ENCODE data around the gene CARD11.

Gene CARD11

DNA sequence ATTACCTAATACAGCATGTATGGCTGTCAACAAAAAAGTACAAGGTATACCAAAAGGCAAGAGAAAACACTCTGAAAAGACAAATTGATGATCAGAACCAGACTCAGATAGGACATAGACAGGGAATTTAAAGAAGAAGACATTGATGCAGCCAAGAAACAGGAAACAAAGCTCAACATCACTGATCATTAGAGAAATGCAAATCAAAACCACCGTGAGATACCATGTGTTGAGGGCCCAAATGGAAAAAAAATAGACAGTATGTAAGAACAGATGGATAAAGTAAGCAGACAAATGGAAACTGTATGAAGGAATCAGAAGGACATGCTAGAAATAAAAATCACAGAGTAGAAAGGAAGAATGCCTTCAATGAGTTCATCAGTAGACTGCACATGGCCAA is 23.3 kb downstream of the CARD11 start:
- no peak for DNase-seq (ENCODE audit: low spot score)

DNA sequence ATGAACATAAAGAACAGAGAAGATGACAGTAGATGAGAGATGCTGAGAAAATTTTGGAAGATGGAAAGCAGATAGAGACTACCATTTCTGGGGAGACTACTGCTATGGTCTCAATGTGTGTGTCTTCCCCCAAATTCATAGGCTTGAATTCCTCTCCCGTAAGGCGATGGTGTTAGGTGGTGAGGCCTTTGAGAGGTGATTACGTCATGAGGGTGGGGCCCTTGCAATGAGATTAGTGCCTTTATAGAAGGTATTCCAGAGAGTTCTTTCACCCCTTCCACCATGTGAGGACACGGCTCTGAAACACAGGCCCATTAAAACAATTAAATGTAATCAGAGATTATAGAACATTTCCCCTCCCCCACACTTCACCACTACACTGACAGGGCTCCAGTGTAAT is 23.9 kb downstream of the CARD11 start:
- DNase-seq (ENCODE audit: low spot score): no peak

- no peak for DNase-seq (ENCODE audit: low spot score)
These were observed 29.5 kb downstream of the CARD11 start for GRCh38 chr7:3013975-3014792.

DNA sequence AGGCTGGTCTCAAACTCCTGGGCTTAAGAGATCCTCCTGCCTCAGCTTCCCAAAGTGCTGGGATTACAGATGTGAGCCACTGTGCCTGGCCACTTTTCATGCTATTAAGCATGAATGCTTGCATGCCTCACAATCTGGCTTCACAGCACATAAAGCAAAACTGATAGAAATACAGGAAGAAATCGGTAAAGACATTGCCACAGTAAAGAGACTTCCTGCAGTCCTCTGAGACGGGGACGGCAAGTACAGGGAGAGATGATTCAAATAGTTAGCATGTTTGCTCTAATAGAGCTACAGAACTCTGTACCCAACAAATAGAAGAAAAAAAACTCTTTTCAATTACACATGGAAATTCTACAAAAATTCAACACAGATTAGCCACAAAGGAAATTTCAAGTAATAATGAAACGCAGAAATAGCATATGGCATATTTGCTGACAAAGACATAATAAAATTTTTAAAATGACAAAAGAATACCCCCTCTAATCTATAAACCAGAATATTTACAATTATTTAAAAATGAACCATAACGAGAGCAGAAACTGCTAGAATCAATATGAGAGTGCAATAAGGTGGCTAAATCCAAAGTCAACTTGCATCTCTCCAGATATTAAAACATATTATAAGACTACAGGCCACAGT is 32.3 kb downstream of the CARD11 start:
- no peak for DNase-seq (ENCODE audit: low spot score)

DNA sequence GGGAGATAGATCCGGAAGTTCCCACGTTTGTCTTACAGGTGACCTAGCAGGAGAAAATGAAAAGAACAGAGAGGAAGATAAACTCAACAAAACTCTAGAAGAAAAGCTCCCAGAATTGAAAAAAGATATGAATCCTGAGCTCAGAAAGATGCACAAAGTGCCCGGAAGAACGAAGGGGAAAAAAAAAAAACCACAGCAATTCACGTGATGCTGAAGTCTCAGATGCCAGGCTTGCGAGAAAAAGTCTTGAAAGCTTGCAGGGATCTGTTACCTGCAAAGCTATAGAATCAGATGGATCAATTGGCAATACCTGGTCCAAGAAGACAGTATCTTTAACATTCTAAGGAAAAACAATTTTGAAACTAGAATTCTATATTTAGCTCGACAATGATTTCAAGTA is 33.5 kb downstream of the CARD11 start:
- no peak for DNase-seq (ENCODE audit: low spot score)

GRCh38 chr7:3009086-3009485 is 34.6 kb downstream of the CARD11 start:
- DNase-seq (ENCODE audit: low spot score): no peak

DNA sequence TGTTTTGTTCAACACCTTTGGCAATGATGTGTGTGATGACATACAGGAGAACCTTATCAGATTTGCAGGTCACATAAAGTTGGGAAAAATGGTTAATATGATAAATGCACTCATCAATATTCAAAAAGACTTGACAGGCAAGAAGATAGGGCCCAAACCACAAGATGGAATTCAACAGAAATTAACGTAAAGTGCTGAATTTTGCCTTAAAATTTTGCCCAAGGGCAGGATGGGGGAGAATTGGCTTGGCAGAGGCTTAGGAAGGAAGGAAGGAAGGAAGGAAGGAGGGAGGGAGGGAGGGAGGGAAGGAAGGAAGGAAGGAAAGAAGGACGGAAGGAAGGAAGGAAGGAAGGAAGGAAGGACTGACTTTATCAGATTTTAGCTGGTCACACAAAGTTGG is 35.3 kb downstream of the CARD11 start:
- DNase-seq (ENCODE audit: low spot score): no peak

GRCh38 chr7:3007696-3008095 is 36.0 kb downstream of the CARD11 start:
- no peak for DNase-seq (ENCODE audit: low spot score)

DNA sequence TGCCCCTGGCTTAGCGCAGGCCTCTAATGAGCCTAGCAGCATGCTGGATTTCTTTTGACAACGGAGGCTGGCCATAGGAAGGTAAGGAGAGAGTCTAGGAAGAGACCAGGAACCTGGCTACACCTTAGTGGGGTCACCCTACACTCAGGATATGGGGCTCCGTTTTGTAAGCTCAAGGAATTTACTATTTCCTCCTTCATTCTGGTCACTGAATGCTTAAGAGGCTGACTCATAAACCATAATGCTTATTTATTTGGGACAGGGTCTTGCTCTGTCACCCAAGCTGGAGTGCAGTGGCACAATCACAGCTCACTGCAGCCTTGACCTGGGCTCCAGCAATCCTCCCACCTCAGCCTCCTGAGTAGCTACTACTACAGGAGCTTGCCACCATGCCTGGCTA is 38.4 kb downstream of the CARD11 start:
- no peak for DNase-seq (ENCODE audit: low spot score)

- no peak for DNase-seq (ENCODE audit: low spot score)
These were observed 39.7 kb downstream of the CARD11 start for GRCh38 chr7:3003936-3004335.

DNA sequence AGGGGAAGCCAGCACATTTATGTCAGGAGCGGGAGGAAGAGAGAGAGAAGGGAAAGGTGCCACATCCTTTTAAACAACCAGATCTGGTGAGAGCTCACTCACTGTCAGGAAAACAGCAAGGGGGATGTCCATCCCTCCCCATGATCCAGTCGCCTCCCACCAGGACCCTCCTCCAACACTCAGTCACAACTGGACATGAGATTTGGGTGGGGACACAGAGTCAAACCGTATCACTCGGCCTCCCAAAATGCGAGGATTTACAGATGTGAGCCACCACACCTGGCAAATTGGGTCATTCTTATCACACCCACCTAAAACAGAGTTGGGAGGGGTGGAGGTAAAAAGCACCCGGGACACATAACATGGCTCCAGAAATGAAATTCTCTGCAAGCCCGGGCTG is 41.0 kb downstream of the CARD11 start:
- DNase-seq (ENCODE audit: low spot score): no peak

GRCh38 chr7:3000566-3000965 is 43.1 kb downstream of the CARD11 start:
- no peak for DNase-seq (ENCODE audit: low spot score)

GRCh38 chr7:2999078-2999500 is 44.6 kb downstream of the CARD11 start:
- no peak for DNase-seq (ENCODE audit: low spot score)

DNA sequence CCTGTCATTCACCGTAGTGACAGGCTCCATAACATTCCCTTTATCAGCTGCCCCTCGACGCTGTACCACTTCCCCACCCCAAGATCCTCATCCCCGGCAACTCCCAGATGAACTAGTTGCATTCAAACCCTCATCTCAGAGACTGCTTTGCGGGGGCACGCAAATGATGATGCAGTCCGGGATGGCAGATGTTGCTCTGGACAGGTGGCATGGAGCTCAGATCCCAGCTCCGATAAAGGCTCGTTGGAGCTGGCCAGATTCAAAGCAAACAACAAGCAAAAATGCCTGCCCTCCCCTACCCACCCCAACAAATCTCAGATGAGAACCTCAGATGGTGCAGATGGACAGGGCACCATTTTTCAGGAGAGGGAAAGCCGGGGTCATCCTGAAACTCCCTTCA is 46.7 kb downstream of the CARD11 start:
- DNase-seq (ENCODE audit: low spot score): no peak

DNA sequence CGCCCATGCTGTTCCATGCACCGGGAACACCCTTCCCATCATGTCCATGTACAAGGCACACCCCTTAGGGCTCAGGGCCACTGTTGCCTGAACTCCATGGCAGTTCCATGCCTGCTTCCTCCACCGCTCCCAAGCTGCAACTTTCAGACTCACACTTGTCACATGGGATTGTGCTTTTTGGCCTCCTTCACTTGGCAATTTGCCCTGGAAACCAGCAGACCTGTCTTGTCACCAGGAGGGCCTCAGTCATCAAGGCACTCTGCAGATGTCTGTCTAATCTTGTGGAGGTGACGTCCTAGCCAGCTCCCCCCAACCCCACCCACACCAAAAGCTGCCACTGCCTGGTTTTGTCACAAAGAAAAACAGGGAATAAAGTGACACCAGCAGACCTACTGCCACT is 47.5 kb downstream of the CARD11 start:
- DNase-seq (ENCODE audit: low spot score): no peak

DNA sequence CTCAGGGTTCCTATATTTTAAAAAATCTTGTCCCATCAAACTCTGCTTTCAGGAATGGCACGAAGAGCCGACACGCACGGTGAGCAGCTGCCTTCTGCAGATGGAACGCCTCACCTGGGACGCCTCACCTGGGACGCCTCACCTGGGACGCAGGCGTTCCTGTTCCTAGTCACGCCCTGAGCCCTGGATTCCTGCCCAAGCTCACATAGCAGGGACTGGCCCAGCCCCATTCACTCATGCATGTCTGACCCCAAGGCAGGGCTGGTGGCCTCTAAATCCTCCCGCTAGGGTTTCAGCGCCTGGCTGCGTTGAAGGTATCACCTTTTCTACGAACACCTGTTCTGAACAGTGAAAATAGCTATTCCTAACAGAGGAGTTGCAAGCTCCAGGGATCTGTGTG is 49.8 kb downstream of the CARD11 start:
- DNase-seq (ENCODE audit: low spot score): no peak

- no peak for DNase-seq (ENCODE audit: low spot score)
These were observed 50.3 kb downstream of the CARD11 start for GRCh38 chr7:2993396-2993795.

DNA sequence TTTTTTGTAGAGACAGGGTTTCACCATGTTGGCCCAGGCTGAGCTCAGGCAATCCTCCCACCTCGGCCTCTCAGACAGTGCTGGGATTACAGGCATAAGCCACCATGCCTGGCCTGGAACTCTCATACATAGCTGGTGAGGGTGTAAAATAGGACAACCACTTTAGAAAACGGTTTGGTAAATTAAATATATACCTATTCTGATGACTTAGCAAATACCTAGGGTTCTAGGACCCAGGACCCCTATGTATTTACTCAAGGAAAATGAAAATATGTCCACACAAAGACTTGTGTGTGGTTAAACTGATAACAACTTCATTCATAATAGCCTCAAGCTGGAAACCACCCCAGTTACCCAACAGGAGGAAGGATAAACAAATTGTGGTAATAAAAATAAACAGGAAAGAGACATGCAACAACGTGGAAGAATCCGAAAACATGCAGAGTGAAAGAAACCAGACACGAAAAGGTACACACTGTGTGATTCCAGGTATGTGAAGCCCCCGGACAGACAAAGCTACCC is 52.7 kb downstream of the CARD11 start:
- DNase-seq (ENCODE audit: low spot score): no peak

GRCh38 chr7:2986561-2986960 is 57.1 kb downstream of the CARD11 start:
- no peak for DNase-seq (ENCODE audit: low spot score)

GRCh38 chr7:2985866-2986265 is 57.8 kb downstream of the CARD11 start:
- no peak for DNase-seq (ENCODE audit: low spot score)

GRCh38 chr7:2984091-2984490 is 59.6 kb downstream of the CARD11 start:
- DNase-seq (ENCODE audit: low spot score): no peak

DNA sequence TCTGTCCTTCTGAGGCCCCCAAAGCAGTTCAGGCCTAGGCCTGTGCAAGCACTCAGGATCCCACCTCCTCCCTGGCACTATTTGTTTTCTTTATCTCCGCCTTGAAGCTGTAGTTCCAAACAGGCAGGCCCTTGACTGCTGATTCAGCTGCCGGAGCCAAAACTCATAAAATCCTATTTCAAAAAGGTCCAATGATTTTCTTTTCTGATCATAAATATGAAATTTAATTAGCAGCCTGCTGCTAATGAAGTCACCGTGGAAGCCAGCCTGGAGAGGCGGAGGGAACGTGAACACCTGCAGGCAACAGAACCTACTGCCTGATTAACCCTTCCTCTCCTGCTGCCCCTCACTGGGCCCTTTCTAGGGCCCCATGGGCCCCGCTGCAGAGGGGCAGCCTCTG is 60.1 kb downstream of the CARD11 start:
- no peak for DNase-seq (ENCODE audit: low spot score)

GRCh38 chr7:2982831-2983230 is 60.8 kb downstream of the CARD11 start:
- DNase-seq (ENCODE audit: low spot score): no peak

GRCh38 chr7:2982401-2982800 is 61.3 kb downstream of the CARD11 start:
- DNase-seq (ENCODE audit: low spot score): no peak
